OCI-LY1 (cell line): Measurements from ENCODE around the gene EIPR1.

ENCODE experiments used
- H2AFZ ChIP-seq: fragments of 200-600 bp; sonication (generic), shearing (Covaris generic); 2 replicates; pipeline ENCODE4 v1.6.0; 2014; ENCODE audit warnings: antibody characterized with exemption, mild to moderate bottlenecking, low read length
- H3F3A ChIP-seq: fragments of 200-600 bp; sonication (generic), shearing (Covaris generic); 2 replicates; pipeline ENCODE4 v1.6.0; 2014; ENCODE audit warnings: mild to moderate bottlenecking, antibody characterized with exemption, low read length, moderate library complexity; ENCODE audit not compliant: insufficient read depth
- H3K27ac ChIP-seq: fragments of 200-600 bp; sonication (generic); 2 replicates; pipeline ENCODE4 v1.5.1; 2014; ENCODE audit warnings: low read length, mixed run types, mild to moderate bottlenecking, low read depth; ENCODE audit not compliant: poor library complexity, severe bottlenecking
- H3K27me3 ChIP-seq: fragments of 200-600 bp; sonication (generic); 2 replicates; pipeline ENCODE4 v1.6.0; 2014; ENCODE audit warnings: antibody characterized with exemption, mild to moderate bottlenecking, low read length, moderate library complexity; ENCODE audit not compliant: insufficient read depth
- H3K36me3 ChIP-seq: fragments of 200-600 bp; sonication (generic); 2 replicates; pipeline ENCODE4 v1.6.1; 2014; ENCODE audit warnings: mild to moderate bottlenecking, antibody characterized with exemption, low read length, moderate library complexity, mixed read lengths; ENCODE audit not compliant: insufficient read depth
- H3K4me1 ChIP-seq: fragments of 200-600 bp; sonication (generic); 2 replicates; pipeline ENCODE4 v1.5.1; 2014; ENCODE audit warnings: mild to moderate bottlenecking, low read length, moderate library complexity; ENCODE audit not compliant: insufficient read depth, severe bottlenecking
- H3K4me2 ChIP-seq: fragments of 200-600 bp; sonication (generic), shearing (Covaris generic); 2 replicates; pipeline ENCODE4 v1.6.1; 2014; ENCODE audit warnings: low read length
- H3K4me3 ChIP-seq: fragments of 200-600 bp; sonication (generic); 2 replicates; pipeline ENCODE4 v1.5.1; 2014; ENCODE audit warnings: low read length, low read depth, mild to moderate bottlenecking, mixed read lengths; ENCODE audit not compliant: poor library complexity, severe bottlenecking
- H3K79me2 ChIP-seq: fragments of 200-600 bp; shearing (Covaris generic); 2 replicates; pipeline ENCODE4 v1.6.1; 2016; ENCODE audit warnings: mixed run types, low read length, mixed read lengths; ENCODE audit not compliant: insufficient read depth
- H3K9ac ChIP-seq: fragments of 200-600 bp; sonication (generic), shearing (Covaris generic); 2 replicates; pipeline ENCODE4 v1.6.1; 2014; ENCODE audit warnings: mild to moderate bottlenecking, low read length, mixed read lengths
- H3K9me2 ChIP-seq: fragments of 200-600 bp; sonication (generic), shearing (Covaris generic); 2 replicates; pipeline ENCODE4 v1.6.1; 2014; ENCODE audit warnings: low read depth, mild to moderate bottlenecking, low read length, mixed read lengths
- H3K9me3 ChIP-seq: fragments of 200-600 bp; shearing (Covaris generic); 2 replicates; pipeline ENCODE4 v1.6.1; 2014; ENCODE audit warnings: low read length, mixed read lengths
- H4K20me1 ChIP-seq: fragments of 200-600 bp; sonication (generic), shearing (Covaris generic); 2 replicates; pipeline ENCODE4 v1.6.0; 2016; ENCODE audit warnings: mild to moderate bottlenecking, low read length; ENCODE audit not compliant: insufficient read depth
- CTCF ChIP-seq: fragments of 200-600 bp; sonication (generic), shearing (Covaris generic); IDR thresholded peaks from 2 replicates; pipeline ENCODE4 v1.5.1; 2017; ENCODE audit warnings: mild to moderate bottlenecking, antibody characterized with exemption, low read length, moderate library complexity, mixed read lengths
- EZH2 ChIP-seq: fragments of 200-600 bp; sonication (generic), shearing (Covaris generic); IDR thresholded peaks from 2 replicates; pipeline ENCODE4 v1.8.0; 2017; ENCODE audit warnings: borderline replicate concordance, mixed run types, mild to moderate bottlenecking, antibody characterized with exemption, low read length, moderate library complexity, mixed read lengths

EIPR1 gene

DNA sequence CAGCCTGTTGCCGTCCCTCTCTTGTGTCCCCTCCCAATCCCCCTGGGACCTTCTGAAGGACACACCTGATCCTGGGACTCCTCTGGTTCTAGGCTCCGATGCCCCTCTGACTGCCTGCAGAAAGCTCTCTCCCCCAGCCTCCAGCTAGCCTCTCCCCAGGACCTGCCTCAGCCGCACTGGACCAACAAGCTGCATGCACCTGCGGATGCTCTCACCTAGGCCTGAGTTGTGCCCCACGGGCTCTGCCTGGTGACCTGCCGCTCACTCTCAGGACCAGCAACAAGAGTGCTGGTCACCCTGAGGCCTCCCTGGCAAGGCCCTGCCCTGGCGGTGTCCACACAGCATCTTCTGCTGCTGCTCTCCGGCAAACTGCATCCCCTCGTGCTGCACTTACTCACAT lies 63.0 kb downstream of the EIPR1 start:
- Histone ChIP-seq H3K27ac (no peak overlapping the region), H3K27me3 (no peaks in the 10 kb centered on the region), H4K20me1 (no peaks in the 10 kb centered on the region), H3K4me2 (no peak overlapping the region), H3K79me2 (no peaks in the 10 kb centered on the region), H3F3A (no peaks in the 10 kb centered on the region), H3K36me3 (peaks cover 13% of the 10 kb centered on the region), H3K9me3 (no peaks in the 10 kb centered on the region), H3K9ac (no peak overlapping the region), H3K4me3 (no peak overlapping the region), H3K9me2 (no peaks in the 10 kb centered on the region), H3K4me1 (no peaks in the 10 kb centered on the region), H2AFZ (no peak overlapping the region)
- TF ChIP-seq EZH2 = no peak
- TF ChIP-seq CTCF = no peak

- no peaks in the 10 kb centered on the region for H4K20me1 ChIP-seq
Observed at GRCh38 chr2:3313781-3314375, 63.7 kb downstream of the EIPR1 start.

DNA sequence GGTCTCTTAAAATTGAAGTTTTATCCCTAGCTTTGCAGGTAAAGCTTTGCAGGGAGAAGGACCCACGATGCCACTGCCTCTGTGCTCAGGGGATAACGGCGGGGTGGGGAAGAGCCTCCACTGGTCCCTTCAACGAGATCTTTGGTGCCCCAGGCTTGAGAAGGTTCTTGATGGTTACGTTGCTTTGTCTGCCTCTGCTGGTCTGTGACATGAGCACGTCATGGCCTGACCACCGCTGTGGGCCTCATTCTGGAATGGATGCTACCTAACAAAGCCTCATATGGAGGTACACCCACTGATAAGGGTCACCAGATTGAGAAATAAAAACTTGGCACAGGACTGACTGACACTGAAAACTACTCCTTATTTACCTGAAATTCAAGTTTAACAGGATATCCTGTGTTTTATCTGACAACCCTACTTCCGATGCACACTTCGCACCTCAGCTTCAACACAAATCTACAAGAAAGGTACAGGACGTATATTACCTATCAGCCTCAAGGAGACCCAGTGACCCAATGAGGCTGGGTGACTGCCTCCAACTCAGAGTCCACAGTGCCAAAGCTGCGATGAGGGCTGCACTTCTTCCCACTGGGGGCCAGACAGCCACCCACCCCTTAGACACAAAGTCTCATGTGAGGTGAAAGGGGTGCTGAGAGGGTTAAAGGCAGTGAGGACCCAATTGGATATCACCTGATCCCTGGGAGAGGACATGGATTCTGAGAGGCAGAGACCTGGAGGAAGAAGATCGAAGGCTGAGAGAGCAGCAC lies 64.9 kb downstream of the EIPR1 start:
- Histone ChIP-seq H4K20me1 (no peaks in the 10 kb centered on the region), H3K27ac (no peak overlapping the region)

More at GRCh38 chr2:3313781-3314375, 63.7 kb downstream of the EIPR1 start:
- Histone ChIP-seq H3K4me2 (no peak overlapping the region), H3K27ac (no peak overlapping the region), H3K27me3 (no peaks in the 10 kb centered on the region), H3K9me3 (no peaks in the 10 kb centered on the region), H3K4me1 (no peaks in the 10 kb centered on the region), H2AFZ (no peak overlapping the region), H3K9ac (no peak overlapping the region), H3K4me3 (no peak overlapping the region), H3K79me2 (no peaks in the 10 kb centered on the region), H3F3A (no peaks in the 10 kb centered on the region), H3K9me2 (no peaks in the 10 kb centered on the region), H3K36me3 (peaks cover 7% of the 10 kb centered on the region; the same call in 1 of the 2 replicates)
- no peak for TF ChIP-seq EZH2
- TF ChIP-seq CTCF = no peak

More for the DNA sequence above, 64.9 kb downstream of the EIPR1 start:
- H2AFZ ChIP-seq = no peak overlapping the region
- no peak overlapping the region for H3K4me2 ChIP-seq
- H3F3A ChIP-seq = no peaks in the 10 kb centered on the region
- no peaks in the 10 kb centered on the region for H3K4me1 ChIP-seq
- no peaks in the 10 kb centered on the region for H3K79me2 ChIP-seq
- no peak overlapping the region for H3K9ac ChIP-seq
- H3K9me3 ChIP-seq = no peaks in the 10 kb centered on the region
- H3K4me3 ChIP-seq = no peak overlapping the region
- H3K27me3 ChIP-seq = no peaks in the 10 kb centered on the region
- H3K9me2 ChIP-seq = no peaks in the 10 kb centered on the region
- H3K36me3 ChIP-seq = no peaks in the 10 kb centered on the region
- no peak for TF ChIP-seq EZH2
- no peak for TF ChIP-seq CTCF
